Stimulated activated naive CD8-positive, alpha-beta T cell treated with anti-CD3 and anti-CD28 coated beads, Interleukin-15, Interleukin-2, amounts not matched to agents 100 ng/mL and 50 ng/mL, for 24 hours (primary cell): ENCODE measurements around the gene CDHR3.
A peak's percentile ranks its signal among the peaks of the same experiment; 100 is the strongest.

Experiments
- H3K27ac Mint-ChIP-seq: one replicate; pipeline ENCODE4 v1.8.0; 2021; ENCODE audit warnings: mild to moderate bottlenecking, mixed read lengths
- H3K27me3 Mint-ChIP-seq: one replicate; pipeline ENCODE4 v1.8.0; 2021; ENCODE audit warnings: mixed read lengths
- H3K36me3 Mint-ChIP-seq: one replicate; pipeline ENCODE4 v1.8.0; 2021; ENCODE audit warnings: low read depth, mixed read lengths
- H3K4me1 Mint-ChIP-seq: one replicate; pipeline ENCODE4 v1.8.0; 2021; ENCODE audit warnings: low read depth, mixed read lengths
- H3K4me3 Mint-ChIP-seq: one replicate; pipeline ENCODE4 v1.8.0; 2021; ENCODE audit warnings: mild to moderate bottlenecking, mixed read lengths
- H3K9me3 Mint-ChIP-seq: one replicate; pipeline ENCODE4 v1.8.0; 2021; ENCODE audit warnings: mixed read lengths

CDHR3 gene

DNA sequence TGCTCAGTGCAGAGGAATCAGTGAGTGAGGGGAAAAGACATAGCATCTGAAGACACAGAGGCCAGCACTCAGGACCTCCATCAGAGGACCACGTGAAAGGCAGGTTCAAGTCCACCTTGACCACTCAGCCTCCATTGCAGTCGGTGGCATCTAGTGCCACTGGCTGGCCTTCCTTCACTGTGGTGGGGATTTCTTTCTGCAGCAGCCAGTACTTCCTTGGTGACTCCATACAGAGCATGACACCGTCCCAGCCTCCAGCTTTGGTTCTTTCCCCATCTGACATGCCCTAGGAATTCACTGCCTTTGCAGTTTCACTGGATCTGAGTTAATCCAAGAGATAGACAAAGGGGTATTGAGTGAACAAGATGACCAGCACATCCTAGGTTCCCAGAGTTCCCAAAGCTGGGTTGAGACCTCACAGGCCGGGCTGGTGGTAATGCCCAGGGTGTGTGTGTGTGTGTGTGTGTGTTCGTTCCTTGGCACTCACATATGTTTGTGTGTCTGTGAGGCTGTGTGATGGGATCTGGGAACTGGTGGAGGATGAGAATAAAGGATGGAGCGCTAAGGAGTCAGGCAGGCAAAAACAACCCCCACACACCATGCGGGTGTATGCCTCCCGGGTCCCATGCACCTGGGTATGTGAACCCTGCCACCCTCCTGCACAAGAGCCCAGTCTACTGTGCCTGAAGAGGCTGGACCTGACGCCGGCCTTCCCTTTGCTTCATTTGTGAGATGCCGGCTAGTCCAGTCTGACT, 91.3 kb downstream of the CDHR3 start:
- H3K27ac Mint-ChIP-seq: no peak overlapping the region
- no peaks in the 10 kb centered on the region for H3K9me3 Mint-ChIP-seq
- no peaks in the 10 kb centered on the region for H3K36me3 Mint-ChIP-seq
- no peaks in the 10 kb centered on the region for H3K27me3 Mint-ChIP-seq
- no peak overlapping the region for H3K4me3 Mint-ChIP-seq
- H3K4me1 Mint-ChIP-seq: peaks cover 27% of the 10 kb centered on the region

DNA sequence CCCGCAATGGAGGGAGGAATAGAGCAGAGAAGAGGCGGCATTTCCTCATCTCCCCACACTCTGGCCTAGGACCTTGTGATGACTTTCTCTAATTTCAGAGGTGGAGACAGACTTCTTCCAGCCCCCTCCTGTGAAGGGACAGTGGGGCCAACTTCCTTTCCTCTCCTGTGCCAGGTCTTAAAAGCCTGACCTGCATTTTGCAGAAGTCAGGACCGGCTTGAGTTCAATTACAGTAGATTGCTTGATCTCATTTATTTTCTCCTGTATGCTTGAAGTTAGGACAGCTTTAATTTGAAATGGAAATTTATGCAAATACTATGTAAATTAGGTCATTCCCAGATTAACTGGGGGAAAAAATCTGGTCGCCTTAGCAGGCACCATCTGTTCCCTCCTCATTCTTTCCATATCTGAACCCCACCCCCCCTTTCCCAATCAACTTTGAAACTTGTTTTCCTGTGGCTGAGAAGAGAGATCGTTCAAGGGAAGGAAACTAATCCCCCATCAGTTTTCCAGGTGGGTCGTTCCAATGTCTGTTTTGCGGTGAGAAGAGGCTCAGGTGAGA, 92.0 kb downstream of the CDHR3 start:
- Mint-ChIP-seq H3K36me3 (no peaks in the 10 kb centered on the region), H3K4me3 (no peak overlapping the region), H3K27me3 (no peaks in the 10 kb centered on the region), H3K9me3 (no peaks in the 10 kb centered on the region), H3K4me1 (peaks cover 31% of the 10 kb centered on the region), H3K27ac (no peak overlapping the region)

- Mint-ChIP-seq H3K4me1 (peaks cover 43% of the 10 kb centered on the region), H3K4me3 (no peak overlapping the region), H3K27ac (no peak overlapping the region), H3K27me3 (no peaks in the 10 kb centered on the region), H3K9me3 (no peaks in the 10 kb centered on the region), H3K36me3 (no peaks in the 10 kb centered on the region)
These were observed 93.6 kb downstream of the CDHR3 start for GRCh38 chr7:106056513-106057203.

GRCh38 chr7:106057204-106057961, 94.3 kb downstream of the CDHR3 start:
- H3K9me3 Mint-ChIP-seq: no peaks in the 10 kb centered on the region
- H3K36me3 Mint-ChIP-seq: no peaks in the 10 kb centered on the region
- H3K4me1 Mint-ChIP-seq: peaks cover 50% of the 10 kb centered on the region
- no peak overlapping the region for H3K4me3 Mint-ChIP-seq
- peak overlapping the region; percentile 13 for H3K27ac Mint-ChIP-seq
- no peaks in the 10 kb centered on the region for H3K27me3 Mint-ChIP-seq

DNA sequence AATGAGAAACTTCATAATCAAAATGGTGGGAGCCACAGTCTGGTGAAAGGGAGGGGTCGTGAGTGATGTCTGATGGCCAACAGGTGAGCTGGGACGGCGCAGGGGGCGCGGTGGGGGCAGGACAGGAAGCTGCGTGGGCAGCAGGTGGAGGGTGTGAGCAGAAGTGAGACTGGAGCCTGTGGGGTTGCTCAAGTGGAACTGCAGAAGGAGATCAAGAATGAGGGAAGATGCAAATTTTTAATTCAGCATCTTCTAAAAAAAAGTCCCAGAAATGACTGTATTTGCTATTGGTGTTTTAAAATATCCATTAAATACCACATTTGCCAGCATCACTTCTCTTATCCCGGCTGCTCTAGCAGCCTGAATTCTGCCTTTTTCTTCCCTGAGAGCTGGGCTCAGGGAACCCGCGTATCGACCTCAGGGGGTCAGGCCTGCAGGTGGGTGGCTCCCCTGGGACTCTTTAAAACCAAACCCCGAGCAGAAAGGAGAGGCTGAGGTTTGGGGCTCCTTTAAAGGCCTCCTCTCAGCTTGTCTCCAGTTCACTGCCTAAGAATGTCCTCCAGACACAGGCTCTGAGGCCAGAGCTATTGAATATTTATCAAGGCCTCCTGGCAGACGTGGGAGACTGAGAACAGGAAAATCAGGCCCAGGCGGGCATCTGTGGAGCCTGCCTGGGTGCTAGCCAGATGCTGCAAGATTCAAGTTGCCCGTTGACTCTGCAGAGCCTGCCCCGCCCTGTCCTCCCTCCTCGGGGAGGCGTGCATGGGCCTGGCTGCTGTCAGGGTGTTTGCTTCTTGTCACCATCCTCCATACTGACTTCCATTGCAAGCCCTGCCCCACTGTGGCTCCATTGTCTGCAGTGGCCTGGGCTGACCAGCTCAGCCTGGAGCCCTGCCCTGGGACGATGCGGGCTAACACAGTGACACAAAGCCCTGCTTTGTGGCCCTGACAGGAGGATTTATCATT, 95.2 kb downstream of the CDHR3 start:
- H3K36me3 Mint-ChIP-seq: no peaks in the 10 kb centered on the region
- H3K27ac Mint-ChIP-seq: peak overlapping the region; percentile 74
- H3K27me3 Mint-ChIP-seq: no peaks in the 10 kb centered on the region
- no peak overlapping the region for H3K4me3 Mint-ChIP-seq
- H3K9me3 Mint-ChIP-seq: no peaks in the 10 kb centered on the region
- H3K4me1 Mint-ChIP-seq: peaks cover 58% of the 10 kb centered on the region

DNA sequence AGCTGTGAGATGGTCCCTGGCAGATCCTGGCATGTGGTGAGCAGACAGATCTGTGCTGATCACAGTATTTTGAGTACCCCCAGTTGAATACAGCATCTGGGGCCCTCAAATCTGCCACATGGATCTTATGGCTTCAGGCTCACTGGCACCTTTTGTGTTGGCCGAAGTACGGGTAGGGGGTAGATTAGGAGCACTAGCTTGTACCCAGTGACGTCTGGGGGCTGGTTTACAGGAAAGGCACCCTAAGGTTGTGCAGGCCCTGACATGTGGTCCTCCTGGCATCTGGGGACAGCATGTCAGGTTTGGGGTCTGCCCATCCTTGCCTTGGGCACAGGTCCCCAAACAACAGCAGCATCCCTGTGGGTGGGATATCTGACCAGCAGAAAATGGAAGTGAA, 95.9 kb downstream of the CDHR3 start:
- H3K9me3 Mint-ChIP-seq: no peaks in the 10 kb centered on the region
- peak overlapping the region; percentile 74 for H3K27ac Mint-ChIP-seq
- H3K4me3 Mint-ChIP-seq: no peak overlapping the region
- H3K36me3 Mint-ChIP-seq: no peaks in the 10 kb centered on the region
- H3K4me1 Mint-ChIP-seq: peaks cover 65% of the 10 kb centered on the region
- no peaks in the 10 kb centered on the region for H3K27me3 Mint-ChIP-seq

- peaks cover 71% of the 10 kb centered on the region for H3K4me1 Mint-ChIP-seq
These were observed 96.5 kb downstream of the CDHR3 start for GRCh38 chr7:106059556-106059955.

DNA sequence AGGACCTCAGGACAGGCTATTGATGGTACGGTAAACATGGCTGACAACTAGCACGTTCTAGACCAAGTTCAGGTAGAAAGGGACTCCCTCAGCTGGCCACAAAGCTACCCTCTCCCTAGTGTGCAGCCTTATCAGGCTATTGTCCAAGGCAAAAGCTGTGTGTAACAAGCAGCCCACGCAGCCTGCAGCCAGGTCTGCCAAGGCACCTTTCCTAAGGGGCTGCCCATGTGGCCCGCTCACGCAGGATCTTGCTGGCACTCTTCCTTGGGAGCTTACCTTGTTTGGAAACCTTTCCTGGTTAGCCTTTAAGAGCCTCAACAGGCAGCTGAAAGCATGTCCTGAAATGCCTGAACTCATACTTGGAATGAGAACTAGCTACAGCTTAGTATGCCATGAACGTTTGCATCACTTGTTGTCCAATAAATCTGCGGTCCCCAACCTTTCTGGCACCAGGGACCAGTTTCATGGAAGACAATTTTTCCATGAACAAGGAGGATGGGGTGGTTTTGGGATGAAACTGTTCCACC, 97.4 kb downstream of the CDHR3 start:
- H3K9me3 Mint-ChIP-seq: no peaks in the 10 kb centered on the region
- H3K27ac Mint-ChIP-seq: no peak overlapping the region
- H3K4me1 Mint-ChIP-seq: peaks cover 71% of the 10 kb centered on the region
- H3K36me3 Mint-ChIP-seq: no peaks in the 10 kb centered on the region
- no peaks in the 10 kb centered on the region for H3K27me3 Mint-ChIP-seq
- no peak overlapping the region for H3K4me3 Mint-ChIP-seq

More at GRCh38 chr7:106059556-106059955, 96.5 kb downstream of the CDHR3 start:
- Mint-ChIP-seq H3K9me3 (no peaks in the 10 kb centered on the region), H3K4me3 (no peak overlapping the region), H3K27me3 (no peaks in the 10 kb centered on the region), H3K36me3 (no peaks in the 10 kb centered on the region), H3K27ac (no peak overlapping the region)

DNA sequence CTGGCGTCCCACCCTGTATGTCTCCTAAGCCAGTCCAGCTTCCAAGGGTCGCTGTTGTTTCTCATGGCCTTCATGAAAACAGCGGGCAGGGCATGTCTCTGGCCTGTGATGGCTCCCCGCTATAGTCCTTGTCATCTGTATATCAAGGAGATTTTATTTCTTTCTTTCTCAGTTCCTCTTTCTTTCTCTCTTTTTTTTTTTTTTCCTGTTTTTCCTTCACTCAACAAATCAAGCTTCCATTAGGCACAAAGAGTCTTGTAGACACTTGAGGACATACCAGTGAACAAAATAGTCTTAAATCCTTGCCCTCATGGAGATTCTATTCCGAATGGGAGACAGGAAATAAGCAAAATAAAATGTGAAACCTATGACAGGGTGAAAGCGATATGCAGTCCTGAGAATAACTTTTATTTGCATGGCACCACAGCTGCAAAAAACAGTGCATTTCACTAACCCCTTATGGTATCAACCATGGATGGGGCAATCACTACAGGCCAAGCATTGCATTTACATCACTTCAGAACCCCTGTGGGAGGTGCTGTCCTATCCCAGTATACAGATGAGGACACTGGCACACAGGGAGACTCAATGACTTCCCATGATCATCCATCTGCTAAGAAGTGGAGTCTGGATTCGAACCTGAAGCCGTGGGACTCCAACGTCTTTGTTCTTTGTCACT, 98.4 kb downstream of the CDHR3 start:
- H3K4me1 Mint-ChIP-seq: peaks cover 71% of the 10 kb centered on the region
- peak overlapping the region; percentile 63 for H3K27ac Mint-ChIP-seq
- H3K9me3 Mint-ChIP-seq: no peaks in the 10 kb centered on the region

DNA sequence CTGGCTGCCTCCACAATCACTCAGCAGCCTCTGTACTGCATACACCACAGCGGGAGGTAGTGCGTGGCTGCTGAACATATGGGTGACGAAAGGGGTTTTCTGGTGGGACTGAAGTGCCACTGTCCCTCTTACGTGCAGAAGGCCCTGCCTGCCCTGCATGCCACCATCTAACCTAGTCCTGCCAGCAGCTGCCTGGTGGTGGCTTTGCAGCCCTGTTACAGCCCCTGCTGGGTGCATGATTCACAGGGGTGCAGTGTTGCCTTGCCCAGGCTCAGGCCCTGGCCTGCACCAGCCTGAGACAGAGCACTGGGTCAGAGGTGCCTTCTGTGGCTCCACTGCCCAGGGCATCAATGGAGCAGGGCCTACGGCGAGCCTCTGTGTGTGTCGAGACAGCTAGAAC, 98.9 kb downstream of the CDHR3 start:
- Mint-ChIP-seq H3K4me1 (peaks cover 68% of the 10 kb centered on the region), H3K27me3 (no peaks in the 10 kb centered on the region), H3K4me3 (no peak overlapping the region), H3K27ac (peak overlapping the region; percentile 63), H3K36me3 (no peaks in the 10 kb centered on the region), H3K9me3 (no peaks in the 10 kb centered on the region)

More for the DNA sequence above, 98.4 kb downstream of the CDHR3 start:
- Mint-ChIP-seq H3K27me3 (no peaks in the 10 kb centered on the region), H3K4me3 (no peak overlapping the region), H3K36me3 (no peaks in the 10 kb centered on the region)

- H3K4me3 Mint-ChIP-seq: no peak overlapping the region
- H3K36me3 Mint-ChIP-seq: no peaks in the 10 kb centered on the region
- H3K27me3 Mint-ChIP-seq: no peaks in the 10 kb centered on the region
- no peaks in the 10 kb centered on the region for H3K9me3 Mint-ChIP-seq
- H3K4me1 Mint-ChIP-seq: peaks cover 62% of the 10 kb centered on the region
- peak overlapping the region; percentile 23 for H3K27ac Mint-ChIP-seq
These were observed 99.5 kb downstream of the CDHR3 start for GRCh38 chr7:106062521-106062931.

DNA sequence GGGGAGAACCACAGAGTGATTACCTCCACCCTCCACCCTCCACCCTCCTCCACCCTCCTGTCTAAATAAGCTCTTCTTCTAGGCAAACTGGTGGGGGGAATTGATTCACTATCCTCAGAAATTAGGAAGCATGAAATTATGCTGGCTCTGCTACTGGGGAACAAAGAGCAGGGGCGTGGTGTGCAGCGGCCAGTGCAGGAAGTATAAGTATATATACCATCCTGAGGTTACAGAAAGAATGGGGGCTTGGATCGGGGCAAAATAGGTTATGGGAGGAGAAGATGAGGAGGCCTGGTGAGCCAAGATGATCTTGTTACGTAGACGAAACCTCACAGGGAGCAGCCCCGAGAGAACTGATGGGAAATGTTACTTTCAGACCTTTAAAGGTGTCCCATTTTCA, 100.0 kb downstream of the CDHR3 start:
- H3K4me1 Mint-ChIP-seq: peaks cover 57% of the 10 kb centered on the region
- H3K9me3 Mint-ChIP-seq: no peaks in the 10 kb centered on the region
- no peaks in the 10 kb centered on the region for H3K27me3 Mint-ChIP-seq
- no peaks in the 10 kb centered on the region for H3K36me3 Mint-ChIP-seq
- H3K4me3 Mint-ChIP-seq: no peak overlapping the region
- peak overlapping the region; percentile 23 for H3K27ac Mint-ChIP-seq

DNA sequence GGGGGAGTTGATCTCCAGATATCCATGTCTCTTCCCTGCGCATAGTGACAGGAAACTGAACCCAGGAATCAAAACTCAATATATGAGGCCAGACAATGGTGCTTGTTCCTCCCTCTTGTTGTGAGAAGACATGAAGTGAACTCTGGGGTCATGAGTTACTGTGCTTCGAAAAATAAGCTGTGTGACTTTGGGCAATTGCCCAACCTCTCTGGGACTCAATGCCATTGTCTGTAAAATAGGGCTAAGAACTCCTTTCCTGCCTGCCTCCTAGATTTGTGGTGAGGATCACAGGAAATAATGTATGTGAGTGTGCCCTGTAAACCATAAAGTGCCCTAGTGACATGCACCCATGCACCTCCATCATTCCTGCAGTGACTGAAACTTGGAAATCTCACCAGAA, 100.6 kb downstream of the CDHR3 start:
- Mint-ChIP-seq H3K36me3 (no peaks in the 10 kb centered on the region), H3K27ac (no peak overlapping the region), H3K4me3 (no peak overlapping the region), H3K9me3 (no peaks in the 10 kb centered on the region), H3K4me1 (peaks cover 56% of the 10 kb centered on the region), H3K27me3 (no peaks in the 10 kb centered on the region)
